Measurements from ENCODE around the gene CA6. TPM values are rescaled to one million over a fixed set of nuclear protein-coding genes. Genes with fewer than 3 reads are reported as not detected.
"Not testable (repeated sequence)": the region's sequence is repeated elsewhere in the genome, so short reads cannot be mapped to it uniquely, and the experiment has no call there.

Gene CA6
- not detected for total RNA-seq

DNA sequence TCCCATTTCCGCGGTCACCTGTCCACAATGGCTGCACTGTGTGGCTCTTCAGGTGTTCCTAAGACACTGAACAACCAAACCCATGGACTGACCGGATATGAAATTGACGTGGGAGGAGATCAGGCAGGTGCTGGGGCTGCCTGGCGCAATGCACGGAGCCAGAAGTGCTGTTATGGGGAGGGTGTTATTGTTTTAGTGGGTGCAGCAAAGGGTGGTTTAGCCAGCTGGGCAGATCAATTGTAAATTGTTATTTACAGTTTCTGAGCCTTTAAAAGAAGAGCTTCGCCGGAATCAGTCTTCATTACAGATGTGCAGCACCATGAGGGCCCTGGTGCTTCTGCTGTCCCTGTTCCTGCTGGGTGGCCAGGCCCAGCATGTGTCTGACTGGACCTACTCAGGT, at the start of gene CA6:
TSS of gene CA6 (plus strand) at position 301 of the 400 bp plus-strand sequence. CDS start at position 320, 19 bp downstream.
- no peaks in the 10 kb centered on the region for H3K9me3 ChIP-seq
- DNase-seq (ENCODE audit: low spot score in 2 of 2), result no peak
- intact Hi-C loops (cut with DNase I; ENCODE audit: low total_unique reads), result no loop called here

DNA sequence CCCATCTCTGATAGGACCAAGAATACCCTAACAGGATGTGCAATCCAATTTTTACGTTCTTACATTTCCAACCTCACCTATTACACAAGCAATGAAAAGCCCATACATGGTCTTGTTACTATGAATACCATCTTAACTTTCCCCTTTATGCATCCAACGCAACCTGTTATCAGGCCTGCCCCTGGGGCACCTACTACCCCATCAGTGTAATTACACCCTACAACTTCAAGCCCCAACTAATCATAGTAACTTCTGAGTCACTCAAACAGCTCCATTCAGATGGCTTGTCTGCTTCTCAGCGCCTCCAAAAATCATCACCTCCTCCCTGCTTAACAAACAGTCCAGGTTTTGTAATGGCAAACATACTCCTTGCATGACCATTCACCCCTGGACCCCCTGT, 48.9 kb upstream of the CA6 start:
- H3K27ac ChIP-seq, result peak overlapping the region in 1 of 2 donors; percentile 43
- H3K36me3 ChIP-seq; intact Hi-C loops (cut with DNase I; ENCODE audit: low total_unique reads); H3K4me3 ChIP-seq; DNase-seq (ENCODE audit: low spot score in 2 of 2); H3K9me3 ChIP-seq; H3K4me1 ChIP-seq; H3K27me3 ChIP-seq: not testable (repeated sequence)

More for the DNA sequence above, at the start of gene CA6:
- H3K4me1 ChIP-seq, result peaks cover 0 to 8% of the 10 kb centered on the region in 2 donors
- H3K36me3 ChIP-seq, result no peaks in the 10 kb centered on the region
- H3K27ac ChIP-seq, result peak within 1 kb of the TSS; percentile 43 to 75
- TF ChIP-seq POLR2A (IDR thresholded peaks at IDR 0.05), result no peak
- no peak for TF ChIP-seq CTCF (IDR thresholded peaks at IDR 0.05)
- no peak for TF ChIP-seq POLR2AphosphoS5 (IDR thresholded peaks at IDR 0.05)
- no peaks in the 10 kb centered on the region for H3K27me3 ChIP-seq
- H3K4me3 ChIP-seq, result no peak within 1 kb of the TSS

DNA sequence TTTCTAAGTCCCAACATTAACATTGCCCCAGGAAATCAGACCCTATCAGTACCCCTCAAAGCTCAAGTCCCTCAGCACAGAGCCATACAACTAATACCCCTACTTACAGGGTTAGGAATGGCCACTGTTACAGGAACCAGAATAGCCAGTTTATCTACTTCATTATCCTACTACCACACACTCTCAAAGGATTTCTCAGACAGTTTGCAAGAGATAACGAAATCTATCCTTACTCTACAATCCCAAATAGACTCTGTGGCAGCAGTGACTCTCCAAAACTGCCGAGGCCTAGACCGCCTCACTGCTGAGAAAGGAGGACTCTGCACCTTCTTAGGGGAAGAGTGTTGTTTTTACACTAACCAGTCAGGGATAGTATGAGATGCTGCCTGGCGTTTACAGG, 48.2 kb upstream of the CA6 start:
- DNase-seq (ENCODE audit: low spot score in 2 of 2); intact Hi-C loops (cut with DNase I; ENCODE audit: low total_unique reads): not testable (repeated sequence)

GRCh38 chr1:8898418-8898817, 47.2 kb upstream of the CA6 start:
- DNase-seq (ENCODE audit: low spot score in 2 of 2); H3K27ac ChIP-seq; H3K36me3 ChIP-seq; H3K4me1 ChIP-seq; H3K4me3 ChIP-seq; H3K27me3 ChIP-seq; intact Hi-C loops (cut with DNase I; ENCODE audit: low total_unique reads); H3K9me3 ChIP-seq: not testable (repeated sequence)

More for the DNA sequence above, 48.2 kb upstream of the CA6 start:
- not testable (repeated sequence) for H3K36me3 ChIP-seq, H3K27me3 ChIP-seq, H3K4me1 ChIP-seq, H3K9me3 ChIP-seq, H3K4me3 ChIP-seq
- H3K27ac ChIP-seq, result peak overlapping the region; percentile 33 to 43

DNA sequence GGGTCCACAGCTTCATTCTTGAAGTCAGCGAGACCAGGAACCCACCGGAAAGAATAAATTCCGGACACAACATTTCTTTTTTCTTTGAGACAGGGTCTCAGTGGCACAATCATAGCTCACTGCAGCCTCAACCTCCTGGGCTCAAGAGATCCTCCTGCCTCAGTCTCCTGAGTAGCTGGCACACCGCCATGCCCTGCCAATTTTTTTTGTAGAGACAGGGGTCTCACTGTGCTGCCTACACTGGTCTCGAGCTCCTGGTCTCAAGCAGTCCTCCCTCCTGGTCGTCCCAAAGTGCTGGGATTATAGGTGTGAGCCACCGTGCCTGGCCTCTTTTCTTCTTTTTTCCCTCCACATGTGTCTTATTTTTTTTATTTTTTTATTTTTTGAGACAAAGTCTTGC, 46.6 kb upstream of the CA6 start:
- Histone ChIP-seq H3K27me3 (no peaks in the 10 kb centered on the region), H3K4me3 (no peak overlapping the region), H3K9me3 (no peaks in the 10 kb centered on the region), H3K36me3 (no peaks in the 10 kb centered on the region), H3K4me1 (peaks cover under 1 to 1% of the 10 kb centered on the region in 2 donors), H3K27ac (no peak overlapping the region)
- no peak for DNase-seq (ENCODE audit: low spot score in 2 of 2)
- intact Hi-C loops (cut with DNase I; ENCODE audit: low total_unique reads), result no loop called here
- TF ChIP-seq CTCF (IDR thresholded peaks at IDR 0.05) (no peak), POLR2AphosphoS5 (IDR thresholded peaks at IDR 0.05) (no peak), POLR2A (IDR thresholded peaks at IDR 0.05) (no peak)

- DNase-seq (ENCODE audit: low spot score in 2 of 2); H3K27ac ChIP-seq; intact Hi-C loops (cut with DNase I; ENCODE audit: low total_unique reads): not testable (repeated sequence)
Measured at GRCh38 chr1:8900684-8901083, 45.0 kb upstream of the CA6 start.

GRCh38 chr1:8902765-8903164, 42.9 kb upstream of the CA6 start:
- peak overlapping the region; percentile 79 to 86 for H3K27ac ChIP-seq
- intact Hi-C loops (cut with DNase I; ENCODE audit: low total_unique reads), result no loop called here
- peaks cover 4 to 6% of the 10 kb centered on the region in 2 donors for H3K4me1 ChIP-seq
- no peaks in the 10 kb centered on the region for H3K36me3 ChIP-seq
- H3K4me3 ChIP-seq, result no peak overlapping the region
- peak in 1 of 3 donors; percentile 28 for TF ChIP-seq CTCF (IDR thresholded peaks at IDR 0.05)
- no peak for TF ChIP-seq POLR2A (IDR thresholded peaks at IDR 0.05)
- TF ChIP-seq POLR2AphosphoS5 (IDR thresholded peaks at IDR 0.05), result no peak
- no peaks in the 10 kb centered on the region for H3K27me3 ChIP-seq
- H3K9me3 ChIP-seq, result no peaks in the 10 kb centered on the region
- no peak for DNase-seq (ENCODE audit: low spot score in 2 of 2)

More at GRCh38 chr1:8900684-8901083, 45.0 kb upstream of the CA6 start:
- H3K9me3 ChIP-seq, H3K4me3 ChIP-seq, H3K27me3 ChIP-seq, H3K4me1 ChIP-seq, H3K36me3 ChIP-seq: not testable (repeated sequence)

Measured in breast epithelium (tissue), 4 donors.